Parathyroid adenoma (tissue), 2 donors: Measurements from ENCODE around the gene SLC39A10.

Experiments
- H2AFZ ChIP-seq: fragments of 300-600 bp; sonication (generic); one replicate; pipeline ENCODE4 v1.7.0; 2017; ENCODE audit warnings: antibody characterized with exemption, mild to moderate bottlenecking
- H3K27ac ChIP-seq: fragments of 300-600 bp; sonication (generic); one replicate; pipeline ENCODE4 v1.7.0; 2017
- H3K27me3 ChIP-seq: fragments of 300-600 bp; sonication (generic); one replicate; pipeline ENCODE4 v1.7.0; 2017; ENCODE audit warnings: low read length; ENCODE audit not compliant: control insufficient read depth, insufficient read depth
- H3K36me3 ChIP-seq: fragments of 300-600 bp; sonication (generic); one replicate; pipeline ENCODE4 v1.7.0; 2017; ENCODE audit warnings: low read length; ENCODE audit not compliant: control insufficient read depth, insufficient read depth
- H3K4me1 ChIP-seq: fragments of 300-600 bp; sonication (generic); one replicate; pipeline ENCODE4 v1.7.0; 2017; ENCODE audit warnings: control low read depth
- H3K4me2 ChIP-seq: fragments of 300-600 bp; sonication (generic); one replicate; pipeline ENCODE4 v1.7.0; 2017; ENCODE audit warnings: low read length
- H3K4me3 ChIP-seq: fragments of 300-600 bp; sonication (generic); one replicate; pipeline ENCODE4 v1.7.0; 2017; ENCODE audit warnings: low read depth, low read length
- H3K79me2 ChIP-seq: fragments of 300-600 bp; sonication (generic); one replicate; pipeline ENCODE4 v1.7.0; 2017; ENCODE audit warnings: control low read depth
- H3K9ac ChIP-seq: fragments of 300-600 bp; sonication (generic); one replicate; pipeline ENCODE4 v1.7.0; 2017; ENCODE audit warnings: mild to moderate bottlenecking
- H3K9me3 ChIP-seq: fragments of 300-600 bp; sonication (generic); one replicate; pipeline ENCODE4 v1.7.0; 2017; ENCODE audit warnings: low read length; ENCODE audit not compliant: control insufficient read depth
- TF ChIP-seq, protein P1 (sequence below): fragments of 300-600 bp; sonication (generic); IDR thresholded peaks from one replicate; pipeline ENCODE4 v1.7.0; 2017; ENCODE audit warnings: antibody characterized with exemption, mild to moderate bottlenecking
- donor health status: primary hyperparathyroidism.

The SLC39A10 gene

DNA sequence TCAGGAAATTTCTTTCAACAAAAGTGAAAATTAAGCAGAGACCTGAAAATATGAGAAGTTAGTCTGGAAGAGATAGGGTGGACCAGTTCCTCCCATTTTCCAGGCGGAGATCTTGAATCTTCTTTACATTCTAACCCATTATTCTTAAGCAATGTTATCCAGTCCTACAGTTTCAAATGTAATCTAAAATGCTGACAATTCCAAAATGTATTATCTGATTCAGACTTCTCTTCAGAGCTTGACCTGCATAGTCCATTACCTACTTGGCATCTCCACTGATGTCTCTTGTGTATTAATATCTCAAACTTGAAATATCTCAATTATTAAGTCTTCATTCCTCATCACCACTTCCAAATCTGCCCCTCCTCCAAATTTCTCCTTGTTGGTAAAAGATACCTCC lies 28.4 kb upstream of the SLC39A10 start:
- H3K4me3 ChIP-seq: no peak overlapping the region
- H3K9me3 ChIP-seq: no peaks in the 10 kb centered on the region
- no peaks in the 10 kb centered on the region for H3K27me3 ChIP-seq
- H3K4me2 ChIP-seq: no peak overlapping the region
- H3K79me2 ChIP-seq: no peaks in the 10 kb centered on the region
- H3K27ac ChIP-seq: no peak overlapping the region
- no peaks in the 10 kb centered on the region for H3K36me3 ChIP-seq
- no peaks in the 10 kb centered on the region for H3K4me1 ChIP-seq
- H3K9ac ChIP-seq: no peak overlapping the region
- TF ChIP-seq, protein P1, sequence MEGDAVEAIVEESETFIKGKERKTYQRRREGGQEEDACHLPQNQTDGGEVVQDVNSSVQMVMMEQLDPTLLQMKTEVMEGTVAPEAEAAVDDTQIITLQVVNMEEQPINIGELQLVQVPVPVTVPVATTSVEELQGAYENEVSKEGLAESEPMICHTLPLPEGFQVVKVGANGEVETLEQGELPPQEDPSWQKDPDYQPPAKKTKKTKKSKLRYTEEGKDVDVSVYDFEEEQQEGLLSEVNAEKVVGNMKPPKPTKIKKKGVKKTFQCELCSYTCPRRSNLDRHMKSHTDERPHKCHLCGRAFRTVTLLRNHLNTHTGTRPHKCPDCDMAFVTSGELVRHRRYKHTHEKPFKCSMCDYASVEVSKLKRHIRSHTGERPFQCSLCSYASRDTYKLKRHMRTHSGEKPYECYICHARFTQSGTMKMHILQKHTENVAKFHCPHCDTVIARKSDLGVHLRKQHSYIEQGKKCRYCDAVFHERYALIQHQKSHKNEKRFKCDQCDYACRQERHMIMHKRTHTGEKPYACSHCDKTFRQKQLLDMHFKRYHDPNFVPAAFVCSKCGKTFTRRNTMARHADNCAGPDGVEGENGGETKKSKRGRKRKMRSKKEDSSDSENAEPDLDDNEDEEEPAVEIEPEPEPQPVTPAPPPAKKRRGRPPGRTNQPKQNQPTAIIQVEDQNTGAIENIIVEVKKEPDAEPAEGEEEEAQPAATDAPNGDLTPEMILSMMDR: no peak
- no peak overlapping the region for H2AFZ ChIP-seq

DNA sequence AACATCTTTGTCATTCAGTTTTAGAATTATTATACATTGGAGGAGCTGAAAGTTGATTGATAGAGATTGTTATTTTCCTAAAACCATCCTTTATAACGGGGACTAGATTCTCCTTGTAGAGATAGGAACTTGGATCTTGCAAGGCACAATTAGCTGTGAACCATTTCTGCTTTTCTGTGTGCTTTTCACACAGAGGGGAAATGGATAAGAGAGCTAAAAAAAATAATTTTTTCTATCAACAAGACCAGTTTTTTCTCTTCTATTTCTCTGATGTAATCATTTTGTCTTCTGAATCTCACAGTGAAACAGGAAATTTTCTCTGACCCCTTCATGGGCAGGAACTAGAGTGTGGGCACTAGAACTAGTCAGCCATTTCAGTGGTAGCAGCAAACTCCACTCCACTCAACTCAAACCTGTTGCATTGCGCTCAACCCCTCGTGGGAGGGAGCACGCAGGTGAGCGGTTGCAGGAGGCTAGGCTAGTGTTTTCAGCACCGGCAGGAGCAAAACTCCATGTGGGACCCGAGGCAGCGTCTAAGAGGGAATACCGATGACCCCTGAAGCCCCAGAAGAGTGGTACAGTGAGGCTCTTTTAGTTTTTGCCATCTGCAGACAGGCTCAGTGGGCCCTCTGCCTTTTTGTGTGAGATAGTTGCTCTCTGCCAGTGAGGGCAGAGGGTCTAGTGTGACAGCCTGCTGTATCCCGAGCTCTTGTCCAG lies 24.0 kb upstream of the SLC39A10 start:
- H3K9ac ChIP-seq: no peak overlapping the region
- no peak overlapping the region for H2AFZ ChIP-seq
- no peak overlapping the region for H3K27ac ChIP-seq
- TF ChIP-seq, protein P1: no peak
- no peaks in the 10 kb centered on the region for H3K27me3 ChIP-seq
- H3K9me3 ChIP-seq: no peaks in the 10 kb centered on the region
- H3K4me3 ChIP-seq: no peak overlapping the region
- no peak overlapping the region for H3K4me2 ChIP-seq
- H3K79me2 ChIP-seq: no peaks in the 10 kb centered on the region
- H3K36me3 ChIP-seq: no peaks in the 10 kb centered on the region
- no peaks in the 10 kb centered on the region for H3K4me1 ChIP-seq

DNA sequence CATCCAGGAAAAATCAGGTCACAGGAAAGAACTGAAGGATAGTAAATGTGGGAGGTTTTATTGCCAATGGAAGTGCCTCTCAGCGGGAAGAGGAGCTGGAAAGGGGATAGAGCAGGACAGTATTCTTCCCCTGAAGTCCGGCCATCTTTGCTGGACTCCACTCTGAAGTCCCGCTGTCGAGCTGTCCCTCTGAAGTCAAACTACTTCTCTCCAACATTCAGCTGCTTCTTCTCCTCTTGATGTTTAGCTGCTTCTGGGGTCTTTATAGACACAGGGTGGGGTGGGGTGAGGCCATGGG lies 23.5 kb upstream of the SLC39A10 start:
- Histone ChIP-seq H2AFZ (no peak overlapping the region), H3K27me3 (no peaks in the 10 kb centered on the region), H3K9ac (no peak overlapping the region), H3K4me2 (no peak overlapping the region), H3K36me3 (no peaks in the 10 kb centered on the region), H3K4me3 (no peak overlapping the region), H3K79me2 (no peaks in the 10 kb centered on the region), H3K4me1 (no peaks in the 10 kb centered on the region), H3K9me3 (no peaks in the 10 kb centered on the region), H3K27ac (no peak overlapping the region)
- TF ChIP-seq, protein P1: no peak

DNA sequence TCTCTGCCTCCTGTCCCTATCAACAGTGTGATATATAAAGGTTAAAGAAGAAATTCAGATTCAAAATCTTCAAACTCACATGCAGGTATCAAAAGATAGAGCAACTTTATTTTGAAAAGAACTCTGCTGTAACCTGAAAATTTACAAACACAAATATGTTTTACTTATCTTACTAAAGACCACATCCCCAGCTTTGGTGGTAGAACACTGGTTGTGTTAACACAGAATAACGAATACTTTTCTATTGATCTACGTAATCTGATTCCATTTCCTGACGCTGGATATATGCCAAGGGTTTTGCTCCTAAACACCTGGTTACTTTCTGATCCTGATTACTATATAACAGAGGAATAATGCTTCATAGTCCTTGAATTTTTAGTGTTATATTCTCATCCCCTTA lies 23.1 kb upstream of the SLC39A10 start:
- H3K27me3 ChIP-seq: no peaks in the 10 kb centered on the region
- H3K4me2 ChIP-seq: no peak overlapping the region
- TF ChIP-seq, protein P1: no peak
- no peaks in the 10 kb centered on the region for H3K36me3 ChIP-seq
- H3K9ac ChIP-seq: no peak overlapping the region
- no peak overlapping the region for H3K4me3 ChIP-seq
- H3K79me2 ChIP-seq: no peaks in the 10 kb centered on the region
- H3K4me1 ChIP-seq: no peaks in the 10 kb centered on the region
- no peak overlapping the region for H2AFZ ChIP-seq
- no peaks in the 10 kb centered on the region for H3K9me3 ChIP-seq
- no peak overlapping the region for H3K27ac ChIP-seq

DNA sequence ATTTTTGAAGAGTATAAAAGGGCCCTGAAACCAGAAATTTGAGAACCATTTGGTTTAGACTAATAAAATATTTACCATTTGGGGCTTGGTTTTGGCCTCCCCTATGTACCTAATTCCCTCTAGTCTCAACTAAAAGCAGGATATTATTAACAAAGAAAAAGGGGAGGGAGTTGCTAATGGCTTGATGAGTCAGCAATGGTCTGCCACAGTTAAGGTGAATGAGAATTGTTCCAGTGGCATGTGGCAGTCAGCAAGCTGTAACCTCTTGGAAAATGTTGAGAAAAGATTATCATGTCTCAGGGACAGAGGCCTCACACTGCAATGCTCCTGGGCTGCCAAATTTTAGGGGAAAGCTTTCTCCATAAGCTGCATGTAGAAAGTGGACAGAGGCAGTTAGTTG lies 20.1 kb upstream of the SLC39A10 start:
- Histone ChIP-seq H3K9me3 (no peaks in the 10 kb centered on the region), H3K4me1 (no peaks in the 10 kb centered on the region), H3K4me2 (no peak overlapping the region), H3K9ac (no peak overlapping the region), H3K4me3 (no peak overlapping the region), H2AFZ (no peak overlapping the region), H3K36me3 (no peaks in the 10 kb centered on the region), H3K27me3 (no peaks in the 10 kb centered on the region), H3K27ac (no peak overlapping the region), H3K79me2 (no peaks in the 10 kb centered on the region)
- TF ChIP-seq, protein P1: no peak
